KMS-11 (cell line): ENCODE measurements around the gene FLT4.
"Not testable (repeated sequence)": the region's sequence is repeated elsewhere in the genome, so short reads cannot be mapped to it uniquely, and the experiment has no call there.

Source experiments
- H2AFZ ChIP-seq: fragments of 200-600 bp; sonication (generic); 2 replicates; pipeline ENCODE4 v1.6.1; 2016; ENCODE audit warnings: antibody characterized with exemption, mixed run types, low read depth
- H3K27ac ChIP-seq: fragments of 200-600 bp; sonication (generic); 2 replicates; pipeline ENCODE4 v1.6.1; 2016; ENCODE audit warnings: mild to moderate bottlenecking, mixed run types
- H3K27me3 ChIP-seq: fragments of 200-600 bp; sonication (generic); 2 replicates; pipeline ENCODE4 v1.6.1; 2017; ENCODE audit warnings: mild to moderate bottlenecking, low read depth, mixed run types, moderate library complexity; ENCODE audit not compliant: insufficient read depth
- H3K36me3 ChIP-seq: fragments of 200-600 bp; sonication (generic); 2 replicates; pipeline ENCODE4 v1.6.1; 2017; ENCODE audit warnings: mild to moderate bottlenecking, mixed run types; ENCODE audit not compliant: insufficient read depth
- H3K4me1 ChIP-seq: fragments of 200-600 bp; sonication (generic); 2 replicates; pipeline ENCODE4 v1.6.1; 2016; ENCODE audit warnings: mild to moderate bottlenecking, low read depth, mixed run types; ENCODE audit not compliant: poor library complexity, severe bottlenecking
- H3K4me2 ChIP-seq: fragments of 200-600 bp; sonication (generic); 2 replicates; pipeline ENCODE4 v1.7.0; 2016; ENCODE audit warnings: mild to moderate bottlenecking, mixed run types
- H3K4me3 ChIP-seq: fragments of 200-600 bp; sonication (generic); IDR thresholded peaks from 2 replicates; pipeline ENCODE4 v1.6.1; 2017; ENCODE audit warnings: low read depth, low read length, mixed read lengths; ENCODE audit not compliant: insufficient read depth
- H3K79me2 ChIP-seq: fragments of 200-600 bp; sonication (generic); 2 replicates; pipeline ENCODE4 v1.6.1; 2016; ENCODE audit warnings: low read depth, mixed run types; ENCODE audit not compliant: insufficient read depth
- H3K9ac ChIP-seq: fragments of 200-600 bp; sonication (generic); 2 replicates; pipeline ENCODE4 v1.6.1; 2016; ENCODE audit warnings: mild to moderate bottlenecking, mixed run types
- H4K20me1 ChIP-seq: fragments of 200-600 bp; sonication (generic); 2 replicates; pipeline ENCODE4 v1.6.1; 2016; ENCODE audit warnings: mild to moderate bottlenecking, mixed run types; ENCODE audit not compliant: insufficient read depth
- TF ChIP-seq, protein P1 (sequence below): fragments of 200-600 bp; sonication (generic); conservative IDR thresholded peaks from 2 replicates; pipeline ENCODE4 v1.6.1; 2017; ENCODE audit warnings: low read depth, mild to moderate bottlenecking, antibody characterized with exemption, low read length, moderate library complexity, mixed read lengths

The FLT4 gene

DNA sequence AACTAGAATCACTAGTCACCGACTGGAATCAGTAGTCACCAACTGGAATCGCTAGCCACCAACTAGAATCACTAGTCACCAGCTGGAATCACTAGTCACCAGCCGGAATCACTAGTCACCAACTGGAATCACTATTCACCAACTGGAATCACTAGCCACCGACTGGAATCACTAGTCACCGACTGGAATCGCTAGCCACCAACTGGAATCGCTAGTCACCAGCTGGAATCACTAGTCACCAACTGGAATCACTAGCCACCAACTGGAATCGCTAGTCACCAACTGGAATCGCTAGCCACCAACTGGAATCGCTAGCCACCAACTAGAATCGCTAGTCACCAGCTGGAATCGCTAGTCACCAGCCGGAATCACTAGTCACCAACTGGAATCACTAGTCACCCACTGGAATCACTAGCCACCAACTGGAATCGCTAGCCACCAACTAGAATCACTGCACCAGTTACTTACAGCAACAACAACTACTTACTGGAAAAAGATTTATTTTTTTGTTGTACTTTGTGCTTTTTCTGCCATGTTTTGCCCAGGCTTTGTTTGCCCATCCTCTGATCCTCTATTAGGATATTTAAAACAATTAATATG lies 25.7 kb upstream of the FLT4 start:
- Histone ChIP-seq H3K27me3 (no peaks in the 10 kb centered on the region), H3K9ac (no peak overlapping the region)
- TF ChIP-seq, protein P1, sequence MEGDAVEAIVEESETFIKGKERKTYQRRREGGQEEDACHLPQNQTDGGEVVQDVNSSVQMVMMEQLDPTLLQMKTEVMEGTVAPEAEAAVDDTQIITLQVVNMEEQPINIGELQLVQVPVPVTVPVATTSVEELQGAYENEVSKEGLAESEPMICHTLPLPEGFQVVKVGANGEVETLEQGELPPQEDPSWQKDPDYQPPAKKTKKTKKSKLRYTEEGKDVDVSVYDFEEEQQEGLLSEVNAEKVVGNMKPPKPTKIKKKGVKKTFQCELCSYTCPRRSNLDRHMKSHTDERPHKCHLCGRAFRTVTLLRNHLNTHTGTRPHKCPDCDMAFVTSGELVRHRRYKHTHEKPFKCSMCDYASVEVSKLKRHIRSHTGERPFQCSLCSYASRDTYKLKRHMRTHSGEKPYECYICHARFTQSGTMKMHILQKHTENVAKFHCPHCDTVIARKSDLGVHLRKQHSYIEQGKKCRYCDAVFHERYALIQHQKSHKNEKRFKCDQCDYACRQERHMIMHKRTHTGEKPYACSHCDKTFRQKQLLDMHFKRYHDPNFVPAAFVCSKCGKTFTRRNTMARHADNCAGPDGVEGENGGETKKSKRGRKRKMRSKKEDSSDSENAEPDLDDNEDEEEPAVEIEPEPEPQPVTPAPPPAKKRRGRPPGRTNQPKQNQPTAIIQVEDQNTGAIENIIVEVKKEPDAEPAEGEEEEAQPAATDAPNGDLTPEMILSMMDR, result no peak

DNA sequence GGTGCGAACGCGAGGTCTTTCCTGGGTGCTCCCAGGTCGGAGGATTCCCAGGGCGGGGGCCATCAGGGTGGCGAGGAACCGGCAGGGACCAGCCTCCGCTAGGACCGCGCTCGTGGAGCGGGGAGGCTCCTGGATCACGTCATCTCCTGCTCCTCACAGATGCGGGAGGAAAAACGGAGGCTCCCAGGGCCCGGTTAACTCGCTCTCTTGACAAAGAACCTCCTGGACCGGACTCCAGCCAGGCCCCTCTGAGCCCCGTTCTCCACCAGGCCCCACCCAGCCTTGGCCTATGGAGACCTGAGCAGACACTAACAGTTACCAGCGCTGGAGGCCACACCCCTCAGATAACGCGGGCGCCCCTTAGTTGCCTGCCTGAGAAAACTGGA lies 24.7 kb upstream of the FLT4 start:
- not testable (repeated sequence) for H3K36me3 ChIP-seq, H3K4me1 ChIP-seq, H3K27ac ChIP-seq, H3K4me3 ChIP-seq, H3K9ac ChIP-seq, H3K79me2 ChIP-seq, H3K4me2 ChIP-seq, H3K27me3 ChIP-seq, H4K20me1 ChIP-seq, H2AFZ ChIP-seq

More for the DNA sequence above, 25.7 kb upstream of the FLT4 start:
- Histone ChIP-seq H3K4me3 (no peak overlapping the region), H3K4me2 (no peak overlapping the region), H3K36me3 (no peaks in the 10 kb centered on the region), H2AFZ (no peak overlapping the region), H3K27ac (no peak overlapping the region), H3K4me1 (no peaks in the 10 kb centered on the region), H3K79me2 (no peaks in the 10 kb centered on the region), H4K20me1 (no peaks in the 10 kb centered on the region)

DNA sequence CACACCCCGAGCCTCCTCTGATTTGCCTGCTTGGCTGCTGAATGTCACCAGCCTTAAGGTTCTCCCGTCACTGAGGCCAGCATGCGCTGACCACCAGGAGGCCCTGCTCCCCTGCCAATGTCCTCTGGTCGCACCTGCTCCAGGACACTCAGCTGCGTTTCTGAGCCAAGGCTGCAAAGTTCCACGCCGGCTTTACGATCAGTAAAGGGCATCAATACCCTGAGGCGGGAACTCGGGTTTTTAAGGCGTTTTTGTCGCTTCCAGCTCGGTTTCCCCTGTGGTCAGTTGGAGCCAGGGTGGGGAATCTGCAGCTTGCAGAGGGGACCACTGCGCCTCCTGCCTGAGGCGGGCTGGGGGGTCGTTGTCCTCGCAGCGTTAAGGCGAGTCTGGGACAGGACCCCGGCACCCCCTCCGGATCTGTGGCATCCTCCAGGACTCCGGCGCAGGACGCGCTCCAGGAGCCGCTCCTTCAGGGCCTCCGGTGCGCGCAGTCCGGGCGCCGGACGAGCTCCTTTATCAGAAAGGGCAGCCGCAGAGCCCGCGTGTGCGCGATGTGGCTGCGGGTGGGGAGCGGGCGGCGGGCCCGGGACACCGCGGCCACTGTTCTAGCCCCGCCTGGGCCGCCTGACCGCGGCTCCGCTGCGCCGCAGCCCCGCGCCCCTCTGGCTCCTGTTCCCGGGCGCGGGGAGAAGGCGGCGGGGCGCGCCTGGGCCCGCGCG lies 24.1 kb upstream of the FLT4 start:
- no peak overlapping the region for H3K4me3 ChIP-seq
- H2AFZ ChIP-seq, result no peak overlapping the region
- no peaks in the 10 kb centered on the region for H3K4me1 ChIP-seq
- H3K4me2 ChIP-seq, result no peak overlapping the region
- TF ChIP-seq, protein P1, result no peak
- no peaks in the 10 kb centered on the region for H4K20me1 ChIP-seq
- no peaks in the 10 kb centered on the region for H3K79me2 ChIP-seq
- H3K27ac ChIP-seq, result no peak overlapping the region
- no peaks in the 10 kb centered on the region for H3K27me3 ChIP-seq
- no peaks in the 10 kb centered on the region for H3K36me3 ChIP-seq
- H3K9ac ChIP-seq, result no peak overlapping the region

DNA sequence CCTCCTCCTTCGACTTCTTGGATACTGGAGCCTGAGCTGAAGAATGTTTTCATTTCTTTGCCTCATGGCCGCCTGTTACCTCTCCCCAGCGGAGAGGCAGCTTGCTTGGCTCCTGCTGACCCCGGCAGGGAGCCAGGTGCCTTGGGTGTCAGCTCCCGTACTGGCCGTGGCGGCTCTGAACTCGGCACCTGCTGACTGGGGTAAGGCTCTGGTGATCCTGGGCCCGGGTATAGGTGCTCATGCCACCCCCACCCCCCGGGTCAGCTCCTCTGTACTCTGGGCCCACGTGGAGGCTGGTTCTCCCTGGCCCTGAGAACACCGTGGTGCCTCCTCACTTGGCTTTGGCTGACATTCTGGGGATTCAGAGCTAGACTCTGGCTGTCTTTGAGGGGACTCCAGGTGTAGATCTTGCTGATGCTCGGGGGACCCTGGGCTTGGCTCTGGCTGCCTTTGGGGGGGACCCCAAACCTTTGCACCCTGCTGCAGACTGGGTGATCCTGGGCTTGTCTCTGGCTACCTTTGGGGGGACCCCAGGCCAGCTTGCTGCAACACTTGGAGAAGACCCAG lies 22.6 kb upstream of the FLT4 start:
- not testable (repeated sequence) for H3K79me2 ChIP-seq, H3K36me3 ChIP-seq, H3K4me2 ChIP-seq, H3K9ac ChIP-seq, H3K4me1 ChIP-seq, H3K4me3 ChIP-seq, H2AFZ ChIP-seq, H3K27ac ChIP-seq, H4K20me1 ChIP-seq, H3K27me3 ChIP-seq

DNA sequence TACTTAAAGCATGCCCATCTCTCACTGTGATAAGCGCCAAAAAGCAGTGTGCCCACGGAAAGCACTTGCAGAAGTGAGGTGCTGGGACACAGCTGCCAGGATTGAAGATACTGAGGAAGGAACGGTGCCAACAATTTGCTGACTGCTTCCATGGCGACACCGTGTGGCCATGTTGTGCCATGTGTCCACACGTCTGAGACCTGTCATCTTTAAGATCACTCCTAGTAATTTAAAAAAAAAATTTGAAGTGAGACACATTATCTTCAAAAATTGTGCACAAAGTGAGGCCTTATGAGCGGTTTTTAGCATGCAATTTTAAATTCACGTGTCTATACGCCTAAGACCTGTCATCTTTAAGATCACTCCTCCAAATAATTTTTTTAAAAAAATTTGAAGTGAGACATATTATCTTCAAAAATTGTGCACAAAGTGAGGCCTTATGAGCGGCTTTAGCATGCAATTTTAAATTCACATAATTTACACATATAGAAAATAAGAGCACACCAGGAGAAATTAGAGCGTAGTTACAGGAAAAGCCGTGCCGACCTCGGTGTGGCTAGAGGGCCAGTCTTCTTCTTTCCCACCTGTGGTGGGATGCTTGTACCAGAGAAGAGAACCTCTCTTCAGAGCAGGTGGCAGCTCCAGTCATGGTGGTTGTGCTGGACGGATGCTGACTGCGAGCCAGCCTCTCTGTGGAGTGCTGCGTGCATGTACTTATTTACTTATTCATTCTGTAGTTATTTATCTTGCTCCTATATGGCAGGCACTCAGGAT lies 21.4 kb upstream of the FLT4 start:
- Histone ChIP-seq H3K27me3 (no peaks in the 10 kb centered on the region), H3K36me3 (no peaks in the 10 kb centered on the region), H3K4me2 (no peak overlapping the region), H3K79me2 (no peaks in the 10 kb centered on the region), H2AFZ (no peak overlapping the region), H3K27ac (no peak overlapping the region), H3K4me1 (no peaks in the 10 kb centered on the region), H3K4me3 (no peak overlapping the region), H3K9ac (no peak overlapping the region), H4K20me1 (no peaks in the 10 kb centered on the region)
- TF ChIP-seq, protein P1, result peak; percentile 47; the same call in 1 of the 2 replicates
